GM23338 (cell line): ENCODE data around the gene KRTAP20-4. TPM values are rescaled to one million over a fixed set of nuclear protein-coding genes. Genes with fewer than 3 reads are reported as not detected.

ENCODE experiments used
- ATAC-seq: fragments of 200-7000 bp; cut with Tn5 transposase; 3 replicates; pipeline ENCODE4 v1.9.1; 2020
- DNase-seq: peaks from one replicate; pipeline ENCODE4 v3.0.0-alpha.2; 2015; ENCODE audit warnings: low spot score
- H2AFZ ChIP-seq: fragments of 200-600 bp; sonication (generic); 2 replicates; pipeline ENCODE4 v1.8.0; 2016; ENCODE audit warnings: antibody characterized with exemption, mild to moderate bottlenecking, moderate library complexity
- H3F3A ChIP-seq: fragments of 200-600 bp; sonication (generic); replicated peaks from 2 replicates; pipeline ENCODE4 v1.8.0; 2017; ENCODE audit warnings: antibody characterized with exemption, mixed run types, low read depth
- H3K27ac ChIP-seq: fragments of 200-600 bp; sonication (generic); 2 replicates; pipeline ENCODE4 v1.6.1; 2016; ENCODE audit warnings: low read depth
- H3K27me3 ChIP-seq: fragments of 200-600 bp; sonication (generic); 2 replicates; pipeline ENCODE4 v1.8.0; 2016; ENCODE audit warnings: mild to moderate bottlenecking, mixed run types, moderate library complexity; ENCODE audit not compliant: insufficient read depth
- H3K36me3 ChIP-seq: fragments of 200-600 bp; sonication (generic); 2 replicates; pipeline ENCODE4 v1.8.0; 2016; ENCODE audit warnings: mild to moderate bottlenecking; ENCODE audit not compliant: insufficient read depth
- H3K4me1 ChIP-seq: fragments of 200-600 bp; sonication (generic); 2 replicates; pipeline ENCODE4 v1.8.0; 2016; ENCODE audit warnings: mild to moderate bottlenecking, moderate library complexity; ENCODE audit not compliant: insufficient read depth
- H3K4me2 ChIP-seq: fragments of 200-600 bp; sonication (generic); 2 replicates; pipeline ENCODE4 v1.7.1; 2017; ENCODE audit warnings: mixed run types
- H3K4me3 ChIP-seq: fragments of 200-600 bp; sonication (generic); 2 replicates; pipeline ENCODE4 v1.6.1; 2016; ENCODE audit warnings: mixed run types
- H3K79me2 ChIP-seq: fragments of 200-600 bp; sonication (generic); replicated peaks from 2 replicates; pipeline ENCODE4 v1.8.0; 2017; ENCODE audit warnings: mild to moderate bottlenecking; ENCODE audit not compliant: insufficient read depth
- H3K9me2 ChIP-seq: fragments of 200-600 bp; sonication (generic); 2 replicates; pipeline ENCODE4 v1.8.0; 2017; ENCODE audit not compliant: insufficient read depth
- H4K20me1 ChIP-seq: fragments of 200-600 bp; sonication (generic); replicated peaks from 2 replicates; pipeline ENCODE4 v1.8.0; 2017; ENCODE audit warnings: mild to moderate bottlenecking; ENCODE audit not compliant: insufficient read depth
- H3K27ac Mint-ChIP-seq: 2 replicates; pipeline ENCODE4 v1.8.0; 2020; ENCODE audit warnings: inconsistent platforms, mild to moderate bottlenecking, moderate library complexity, mixed read lengths
- H3K27me3 Mint-ChIP-seq: 3 replicates; pipeline ENCODE4 v1.8.0; 2022; ENCODE audit warnings: low read depth, mild to moderate bottlenecking, moderate library complexity, mixed read lengths, inconsistent platforms; ENCODE audit not compliant: insufficient read depth, poor library complexity
- H3K36me3 Mint-ChIP-seq: 3 replicates; pipeline ENCODE4 v1.8.0; 2021; ENCODE audit warnings: low read depth, mild to moderate bottlenecking, inconsistent platforms, moderate library complexity, mixed read lengths
- H3K4me1 Mint-ChIP-seq: 3 replicates; pipeline ENCODE4 v1.8.0; 2020; ENCODE audit warnings: mild to moderate bottlenecking, inconsistent platforms, mixed read lengths
- H3K4me3 Mint-ChIP-seq: 3 replicates; pipeline ENCODE4 v1.8.0; 2021; ENCODE audit warnings: moderate library complexity, mild to moderate bottlenecking, inconsistent platforms, mixed read lengths
- H3K9me3 Mint-ChIP-seq: 3 replicates; pipeline ENCODE4 v1.8.0; 2020; ENCODE audit warnings: moderate library complexity, mild to moderate bottlenecking, inconsistent platforms, mixed read lengths
- CREB1 ChIP-seq: fragments of 250-450 bp; sonication (Bioruptor Pico); IDR thresholded peaks from 2 replicates; pipeline ENCODE4 v1.5.0; 2020; ENCODE audit warnings: low read depth, mild to moderate bottlenecking, moderate library complexity
- EZH2 ChIP-seq: fragments of 200-600 bp; sonication (generic); IDR thresholded peaks from one replicate; pipeline ENCODE4 v1.8.0; 2017; ENCODE audit warnings: antibody characterized with exemption, mild to moderate bottlenecking, low read depth; ENCODE audit not compliant: unreplicated experiment
- EZH2phosphoT487 ChIP-seq: fragments of 200-600 bp; sonication (generic); IDR thresholded peaks from one replicate; pipeline ENCODE4 v1.8.1; 2018; ENCODE audit warnings: antibody characterized with exemption; ENCODE audit not compliant: unreplicated experiment
- JUNB ChIP-seq: IDR thresholded peaks from one replicate; pipeline ENCODE4 v1.6.1; 2016; ENCODE audit warnings: antibody characterized with exemption; ENCODE audit not compliant: unreplicated experiment
- NANOG ChIP-seq: IDR thresholded peaks from 2 replicates; pipeline ENCODE4 v1.6.1; 2016; ENCODE audit warnings: antibody characterized with exemption, borderline replicate concordance
- POLR2AphosphoS5 ChIP-seq: IDR thresholded peaks from 2 replicates; pipeline ENCODE4 v1.6.1; 2016; ENCODE audit warnings: antibody characterized with exemption, low read depth
- STAT1 ChIP-seq: IDR thresholded peaks from one replicate; pipeline ENCODE4 v1.6.1; 2016; ENCODE audit warnings: antibody characterized with exemption; ENCODE audit not compliant: unreplicated experiment
- ZNF114 ChIP-seq: fragments of 250-450 bp; sonication (Bioruptor Pico); IDR thresholded peaks from 2 replicates; pipeline ENCODE4 v1.5.0; 2020; ENCODE audit warnings: mild to moderate bottlenecking, moderate library complexity
- polyA plus RNA-seq: library from polyadenylated mRNA; unstranded; fragments of >200 nt; fragmentation: Nextera tagmentation; extraction: Ambion mirVana; gene quantifications from 2 replicates; pipeline ENCODE4 v1.2.1, GENCODE V29; 2016
- total RNA-seq: library from RNA; depleted of rRNA; stranded (reverse); fragments of >200 nt; shearing (Covaris generic); gene quantifications from 2 replicates; pipeline ENCODE4 v1.2.3, GENCODE V29; 2014
- TF ChIP-seq, protein P1 (sequence below): IDR thresholded peaks from 2 replicates; pipeline ENCODE4 v1.6.1; 2016; ENCODE audit warnings: antibody characterized with exemption
- TF ChIP-seq, protein P2 (sequence below): IDR thresholded peaks from one replicate; pipeline ENCODE4 v1.6.1; 2018; ENCODE audit warnings: antibody characterized with exemption; ENCODE audit not compliant: unreplicated experiment
- TF ChIP-seq, protein P3 (sequence below), 2 experiments: fragments of 200-600 bp in 1 of 2; sonication (generic) in 1 of 2; conservative IDR thresholded peaks; 2 replicates each; pipeline versions ENCODE4 v1.5.1 to v1.6.1; 2016 to 2017; ENCODE audit warnings: antibody characterized with exemption in 2 of 2, low read depth in 2 of 2, mild to moderate bottlenecking in 2 of 2, moderate library complexity in 1 of 2

Gene KRTAP20-4
- total and polyA plus RNA-seq, 2 experiments from 2014 or later, result not detected

DNA sequence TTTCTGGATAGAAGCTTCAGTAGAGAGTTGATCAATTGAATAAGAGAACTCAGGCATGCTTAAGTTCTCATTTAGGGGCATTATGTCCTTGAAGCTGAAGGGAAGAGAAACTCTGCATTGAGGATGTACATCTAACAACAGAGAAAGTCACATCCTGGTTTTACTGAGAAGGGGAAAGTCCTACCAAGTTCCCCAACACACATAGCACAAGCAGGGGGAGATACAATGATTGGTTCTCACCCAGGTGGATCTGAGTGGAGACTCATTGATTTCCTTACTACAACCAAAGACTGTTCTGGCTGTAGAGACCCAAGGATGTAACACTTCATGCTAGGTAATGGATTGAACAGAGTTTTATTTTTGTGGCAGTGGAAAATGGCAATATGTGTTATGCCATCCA lies 5.2 kb upstream of the KRTAP20-4 start:
- no peaks in the 10 kb centered on the region for H4K20me1 ChIP-seq
- Mint-ChIP-seq H3K4me1 (no peaks in the 10 kb centered on the region), H3K9me3 (peaks cover 7% of the 10 kb centered on the region; the same call in 2 of the 3 replicates), H3K4me3 (no peak overlapping the region), H3K36me3 (no peaks in the 10 kb centered on the region), H3K27me3 (no peaks in the 10 kb centered on the region), H3K27ac (no peak overlapping the region)
- H3K36me3 ChIP-seq, result no peaks in the 10 kb centered on the region
- no peaks in the 10 kb centered on the region for H3F3A ChIP-seq
- TF ChIP-seq NANOG (no peak), STAT1 (no peak), POLR2AphosphoS5 (no peak), EZH2phosphoT487 (no peak), CREB1 (no peak), ZNF114 (CRISPR knock-in tag) (no peak), JUNB (no peak)
- TF ChIP-seq, protein P1, sequence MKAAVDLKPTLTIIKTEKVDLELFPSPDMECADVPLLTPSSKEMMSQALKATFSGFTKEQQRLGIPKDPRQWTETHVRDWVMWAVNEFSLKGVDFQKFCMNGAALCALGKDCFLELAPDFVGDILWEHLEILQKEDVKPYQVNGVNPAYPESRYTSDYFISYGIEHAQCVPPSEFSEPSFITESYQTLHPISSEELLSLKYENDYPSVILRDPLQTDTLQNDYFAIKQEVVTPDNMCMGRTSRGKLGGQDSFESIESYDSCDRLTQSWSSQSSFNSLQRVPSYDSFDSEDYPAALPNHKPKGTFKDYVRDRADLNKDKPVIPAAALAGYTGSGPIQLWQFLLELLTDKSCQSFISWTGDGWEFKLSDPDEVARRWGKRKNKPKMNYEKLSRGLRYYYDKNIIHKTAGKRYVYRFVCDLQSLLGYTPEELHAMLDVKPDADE, result no peak
- TF ChIP-seq, protein P2, sequence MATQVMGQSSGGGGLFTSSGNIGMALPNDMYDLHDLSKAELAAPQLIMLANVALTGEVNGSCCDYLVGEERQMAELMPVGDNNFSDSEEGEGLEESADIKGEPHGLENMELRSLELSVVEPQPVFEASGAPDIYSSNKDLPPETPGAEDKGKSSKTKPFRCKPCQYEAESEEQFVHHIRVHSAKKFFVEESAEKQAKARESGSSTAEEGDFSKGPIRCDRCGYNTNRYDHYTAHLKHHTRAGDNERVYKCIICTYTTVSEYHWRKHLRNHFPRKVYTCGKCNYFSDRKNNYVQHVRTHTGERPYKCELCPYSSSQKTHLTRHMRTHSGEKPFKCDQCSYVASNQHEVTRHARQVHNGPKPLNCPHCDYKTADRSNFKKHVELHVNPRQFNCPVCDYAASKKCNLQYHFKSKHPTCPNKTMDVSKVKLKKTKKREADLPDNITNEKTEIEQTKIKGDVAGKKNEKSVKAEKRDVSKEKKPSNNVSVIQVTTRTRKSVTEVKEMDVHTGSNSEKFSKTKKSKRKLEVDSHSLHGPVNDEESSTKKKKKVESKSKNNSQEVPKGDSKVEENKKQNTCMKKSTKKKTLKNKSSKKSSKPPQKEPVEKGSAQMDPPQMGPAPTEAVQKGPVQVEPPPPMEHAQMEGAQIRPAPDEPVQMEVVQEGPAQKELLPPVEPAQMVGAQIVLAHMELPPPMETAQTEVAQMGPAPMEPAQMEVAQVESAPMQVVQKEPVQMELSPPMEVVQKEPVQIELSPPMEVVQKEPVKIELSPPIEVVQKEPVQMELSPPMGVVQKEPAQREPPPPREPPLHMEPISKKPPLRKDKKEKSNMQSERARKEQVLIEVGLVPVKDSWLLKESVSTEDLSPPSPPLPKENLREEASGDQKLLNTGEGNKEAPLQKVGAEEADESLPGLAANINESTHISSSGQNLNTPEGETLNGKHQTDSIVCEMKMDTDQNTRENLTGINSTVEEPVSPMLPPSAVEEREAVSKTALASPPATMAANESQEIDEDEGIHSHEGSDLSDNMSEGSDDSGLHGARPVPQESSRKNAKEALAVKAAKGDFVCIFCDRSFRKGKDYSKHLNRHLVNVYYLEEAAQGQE, result no peak
- no peak overlapping the region for H2AFZ ChIP-seq
- H3K79me2 ChIP-seq, result no peaks in the 10 kb centered on the region
- no peak overlapping the region for H3K27ac ChIP-seq
- no peak overlapping the region for H3K4me2 ChIP-seq
- H3K27me3 ChIP-seq, result no peaks in the 10 kb centered on the region
- DNase-seq (no peak), ATAC-seq (no peak)
- no peaks in the 10 kb centered on the region for H3K4me1 ChIP-seq
- no peak overlapping the region for H3K4me3 ChIP-seq
- H3K9me2 ChIP-seq, result no peaks in the 10 kb centered on the region

DNA sequence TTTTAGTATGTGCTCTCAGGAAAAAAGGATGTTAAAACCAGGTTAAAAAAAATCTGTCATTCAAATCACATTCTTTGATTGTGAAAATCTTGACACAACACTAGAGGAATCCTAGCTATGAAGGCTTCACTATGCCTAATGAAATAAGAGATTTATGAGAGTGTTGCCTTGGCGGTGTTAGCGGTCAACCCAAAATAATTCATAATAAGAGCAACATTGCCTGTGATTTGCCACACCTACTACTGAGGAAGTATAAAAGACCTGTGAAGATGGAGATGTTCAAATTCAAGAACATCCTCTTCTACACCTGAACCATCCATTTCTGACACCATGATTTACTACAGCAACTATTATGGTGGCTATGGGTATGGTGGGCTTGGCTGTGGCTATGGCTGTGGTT lies 4.3 kb upstream of the KRTAP20-4 start, which contains the start of gene KRTAP20-1:
KRTAP20-1 (plus strand) TSS at position 301 of the 400 bp plus-strand sequence; CDS start at position 331, 30 bp downstream.
- H2AFZ ChIP-seq, result no peak within 1 kb of the TSS
- Mint-ChIP-seq H3K4me1 (no peaks in the 10 kb centered on the region), H3K4me3 (no peak within 1 kb of the TSS), H3K27ac (no peak within 1 kb of the TSS), H3K27me3 (no peaks in the 10 kb centered on the region), H3K9me3 (peaks cover 3% of the 10 kb centered on the region; the same call in 1 of the 3 replicates), H3K36me3 (no peaks in the 10 kb centered on the region)
- no peak for DNase-seq
- no peaks in the 10 kb centered on the region for H3K9me2 ChIP-seq
- H3K79me2 ChIP-seq, result no peaks in the 10 kb centered on the region
- H3K4me1 ChIP-seq, result no peaks in the 10 kb centered on the region
- no peak for ATAC-seq
- no peaks in the 10 kb centered on the region for H3K36me3 ChIP-seq
- H3K4me2 ChIP-seq, result no peak within 1 kb of the TSS
- no peak within 1 kb of the TSS for H3K4me3 ChIP-seq
- no peaks in the 10 kb centered on the region for H3K27me3 ChIP-seq
- no peaks in the 10 kb centered on the region for H3F3A ChIP-seq
- H4K20me1 ChIP-seq, result no peaks in the 10 kb centered on the region
- no peak for TF ChIP-seq EZH2
- TF ChIP-seq, protein P3, sequence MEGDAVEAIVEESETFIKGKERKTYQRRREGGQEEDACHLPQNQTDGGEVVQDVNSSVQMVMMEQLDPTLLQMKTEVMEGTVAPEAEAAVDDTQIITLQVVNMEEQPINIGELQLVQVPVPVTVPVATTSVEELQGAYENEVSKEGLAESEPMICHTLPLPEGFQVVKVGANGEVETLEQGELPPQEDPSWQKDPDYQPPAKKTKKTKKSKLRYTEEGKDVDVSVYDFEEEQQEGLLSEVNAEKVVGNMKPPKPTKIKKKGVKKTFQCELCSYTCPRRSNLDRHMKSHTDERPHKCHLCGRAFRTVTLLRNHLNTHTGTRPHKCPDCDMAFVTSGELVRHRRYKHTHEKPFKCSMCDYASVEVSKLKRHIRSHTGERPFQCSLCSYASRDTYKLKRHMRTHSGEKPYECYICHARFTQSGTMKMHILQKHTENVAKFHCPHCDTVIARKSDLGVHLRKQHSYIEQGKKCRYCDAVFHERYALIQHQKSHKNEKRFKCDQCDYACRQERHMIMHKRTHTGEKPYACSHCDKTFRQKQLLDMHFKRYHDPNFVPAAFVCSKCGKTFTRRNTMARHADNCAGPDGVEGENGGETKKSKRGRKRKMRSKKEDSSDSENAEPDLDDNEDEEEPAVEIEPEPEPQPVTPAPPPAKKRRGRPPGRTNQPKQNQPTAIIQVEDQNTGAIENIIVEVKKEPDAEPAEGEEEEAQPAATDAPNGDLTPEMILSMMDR (conservative IDR thresholded peaks at IDR 0.05; ENCODE audit: low read depth in 2 of 2), result no peak
- TF ChIP-seq STAT1, result no peak
- no peak for TF ChIP-seq EZH2phosphoT487
- no peak for TF ChIP-seq ZNF114 (CRISPR knock-in tag)
- TF ChIP-seq, protein P2, result no peak
- TF ChIP-seq CREB1, result no peak
- TF ChIP-seq JUNB, result no peak
- no peak for TF ChIP-seq POLR2AphosphoS5
- TF ChIP-seq NANOG, result no peak
- H3K27ac ChIP-seq, result no peak within 1 kb of the TSS
